ENCODE results near the gene ARHGEF33. TPM values are rescaled to one million over a fixed set of nuclear protein-coding genes. Genes with fewer than 3 reads are reported as not detected.

Gene ARHGEF33
- total and polyA plus RNA-seq, 2 of the 13 experiments (the other 11 are each of a cell fraction or from before 2014, with no cell fraction given) = 0.04 TPM; not detected in 1

- Histone ChIP-seq H3K4me1 (ENCODE audit: insufficient read depth, low read length) (peaks cover 36% of the 10 kb centered on the region), H3K79me2 (ENCODE audit: insufficient read depth, low read length) (no peaks in the 10 kb centered on the region), H3K27ac (ENCODE audit: extremely low read length, insufficient read depth, low read length) (no peak overlapping the region), H4K20me1 (ENCODE audit: insufficient read depth, low read length) (no peaks in the 10 kb centered on the region), H3K4me2 (ENCODE audit: low read depth, low read length) (no peak overlapping the region), H3K4me3 (replicated peaks in 1 of 3; ENCODE audit: insufficient read depth in 1 of 3, low read depth in 2 of 3, low read length in 3 of 3) (no peak overlapping the region), H3K9me3 (ENCODE audit: low read length) (no peaks in the 10 kb centered on the region), H3K9ac (ENCODE audit: insufficient read depth, low read depth, low read length) (no peak overlapping the region), H3K36me3 (replicated peaks in 1 of 2; ENCODE audit: control insufficient read depth in 1 of 2, insufficient read depth in 2 of 2, low read length in 2 of 2) (no peaks in the 10 kb centered on the region), H3K27me3 (ENCODE audit: control insufficient read depth in 1 of 2, insufficient read depth in 2 of 2, low read length in 2 of 2) (no peaks in the 10 kb centered on the region), H2AFZ (ENCODE audit: low read length) (no peak overlapping the region)
- DNase-seq (ENCODE audit: low spot score) (no peak), ATAC-seq (no peak), FAIRE-seq (no peak)
- intact Hi-C loops (cut with micrococcal nuclease; ENCODE audit: unreplicated experiment) (no loop called here), in situ Hi-C loops (cut with HindIII; ENCODE audit: extremely low pct_ligation_motif_present, low pct_unique_long_range_greater_than_20kb) (no loop called here)
- ChIA-PET POLR2A (no interaction called here), CTCF (ENCODE audit: low intra/inter-chr PET ratio, low total read pairs) (no interaction called here)
- no TSS peak for BruUV-seq (replicated peaks)
- no peak for TF ChIP-seq UBTF (CRISPR knock-in tag; IDR thresholded peaks at IDR 0.05)
- no peak for TF ChIP-seq TBP (CRISPR knock-in tag; IDR thresholded peaks at IDR 0.05)
- no peak for TF ChIP-seq ZNF766 (CRISPR knock-in tag; IDR thresholded peaks at IDR 0.05; ENCODE audit: borderline replicate concordance)
- TF ChIP-seq HNRNPUL1 (IDR thresholded peaks at IDR 0.05; ENCODE audit: low read depth, low read length) = no peak
- no peak for TF ChIP-seq RNF2 (conservative IDR thresholded peaks at IDR 0.05; ENCODE audit: low read depth)
- TF ChIP-seq ZNF362 (CRISPR knock-in tag; IDR thresholded peaks at IDR 0.05; ENCODE audit: borderline replicate concordance) = no peak
Measured at GRCh38 chr2:38951766-38952165, 62.1 kb downstream of the ARHGEF33 start.
